UCSD-AML1 (cell line): ENCODE data around the gene TLK1.
A peak's percentile ranks its signal among the peaks of the same experiment; 100 is the strongest.

Experiments used
- DNase-seq: peaks from one replicate; lab custom pipeline; 2025; ENCODE audit not compliant: unreplicated experiment; lab: John Stamatoyannopoulos, UW

Gene TLK1

GRCh38 chr2:170969872-170970496, 190.7 kb downstream of the TLK1 start:
- peak; percentile 17 for DNase-seq

- no peak for DNase-seq
Measured at GRCh38 chr2:170969030-170969429, 191.7 kb downstream of the TLK1 start.

- no peak for DNase-seq
Measured at GRCh38 chr2:170968205-170969003, 192.3 kb downstream of the TLK1 start.

- DNase-seq: no peak
Measured at GRCh38 chr2:170967553-170967952, 193.1 kb downstream of the TLK1 start.

- no peak for DNase-seq
Measured at GRCh38 chr2:170966648-170967396, 193.9 kb downstream of the TLK1 start.

GRCh38 chr2:170965446-170966225, 195.1 kb downstream of the TLK1 start:
- DNase-seq: no peak

GRCh38 chr2:170963386-170963785, 197.3 kb downstream of the TLK1 start:
- DNase-seq: no peak

- DNase-seq: no peak
Measured at GRCh38 chr2:170953941-170954340, 206.8 kb downstream of the TLK1 start.

GRCh38 chr2:170950221-170950761, 210.4 kb downstream of the TLK1 start:
- no peak for DNase-seq

- DNase-seq: no peak
Measured at GRCh38 chr2:170949415-170949814, 211.3 kb downstream of the TLK1 start.

GRCh38 chr2:170944545-170944944, 216.1 kb downstream of the TLK1 start:
- DNase-seq: no peak

GRCh38 chr2:170943596-170943995, 217.1 kb downstream of the TLK1 start:
- no peak for DNase-seq

GRCh38 chr2:170943041-170943440, 217.7 kb downstream of the TLK1 start:
- no peak for DNase-seq

GRCh38 chr2:170942615-170943014, 218.1 kb downstream of the TLK1 start:
- no peak for DNase-seq
